ENCODE results near the gene LACTBL1.
"Not testable (repeated sequence)": the region's sequence is repeated elsewhere in the genome, so short reads cannot be mapped to it uniquely, and the experiment has no call there.

Gene LACTBL1

GRCh38 chr1:22980471-22980790 is 7.8 kb upstream of the LACTBL1 start:
- not testable (repeated sequence) for H3K14ac ChIP-seq (ENCODE audit: low read length in 2 of 2); H3K9ac ChIP-seq (ENCODE audit: low read length); H3K9me3 ChIP-seq (ENCODE audit: control insufficient read depth, low read length); H2BK12ac ChIP-seq (ENCODE audit: low read length in 2 of 2); H3K79me1 ChIP-seq (replicated peaks; ENCODE audit: low read length, poor library complexity, severe bottlenecking); H3K4ac ChIP-seq (ENCODE audit: low read depth in 1 of 2, low read length in 2 of 2); H3K27ac ChIP-seq (ENCODE audit: low read length, poor library complexity, severe bottlenecking); H3K36me3 ChIP-seq (ENCODE audit: control insufficient read depth in 1 of 2, insufficient read depth in 2 of 2, low read depth in 1 of 2, low read length in 2 of 2); H3K23ac ChIP-seq (ENCODE audit: low read length in 2 of 2); H2AFZ ChIP-seq (ENCODE audit: low read depth, low read length); H2BK120ac ChIP-seq (ENCODE audit: low read depth, low read length); H3K4me1 ChIP-seq (ENCODE audit: control insufficient read depth, insufficient read depth, low read depth, low read length); H2BK15ac ChIP-seq (ENCODE audit: low read depth, poor library complexity, severe bottlenecking); H3K18ac ChIP-seq (ENCODE audit: low read depth in 1 of 2, low read length in 2 of 2); H4K91ac ChIP-seq (ENCODE audit: low read length); H3K4me3 ChIP-seq (ENCODE audit: insufficient read depth in 1 of 2, low read depth in 1 of 2, low read length in 2 of 2); DNase-seq; H4K8ac ChIP-seq (ENCODE audit: low read length); H2BK5ac ChIP-seq (ENCODE audit: low read depth, low read length, poor library complexity, severe bottlenecking); H2AK5ac ChIP-seq (ENCODE audit: low read length, severe bottlenecking); H3K4me2 ChIP-seq (ENCODE audit: low read length, poor library complexity, severe bottlenecking)
- H3K27me3 ChIP-seq (ENCODE audit: control insufficient read depth in 1 of 2, insufficient read depth in 1 of 2, low read length in 2 of 2), result peaks cover 5 to 18% of the 10 kb centered on the region in 2 experiments
- WGBS, result 82% methylated on average over 3 of the region's 3 CpGs

- Histone ChIP-seq H3K4me2 (ENCODE audit: low read length, poor library complexity, severe bottlenecking) (no peak overlapping the region), H2BK15ac (ENCODE audit: low read depth, poor library complexity, severe bottlenecking) (no peak overlapping the region), H3K9ac (ENCODE audit: low read length) (no peak overlapping the region), H3K18ac (ENCODE audit: low read depth in 1 of 2, low read length in 2 of 2) (no peak overlapping the region), H3K4me1 (ENCODE audit: control insufficient read depth, insufficient read depth, low read depth, low read length) (peaks cover 4% of the 10 kb centered on the region), H2BK120ac (ENCODE audit: low read depth, low read length) (no peak overlapping the region), H2BK12ac (ENCODE audit: low read length in 2 of 2) (no peak overlapping the region), H4K8ac (ENCODE audit: low read length) (no peak overlapping the region), H3K27me3 (ENCODE audit: control insufficient read depth in 1 of 2, insufficient read depth in 1 of 2, low read length in 2 of 2) (peaks cover 5 to 16% of the 10 kb centered on the region in 2 experiments), H3K36me3 (ENCODE audit: control insufficient read depth in 1 of 2, insufficient read depth in 2 of 2, low read depth in 1 of 2, low read length in 2 of 2) (no peaks in the 10 kb centered on the region), H3K4me3 (ENCODE audit: insufficient read depth in 1 of 2, low read depth in 1 of 2, low read length in 2 of 2) (no peak overlapping the region), H2BK5ac (ENCODE audit: low read depth, low read length, poor library complexity, severe bottlenecking) (no peak overlapping the region), H3K79me1 (replicated peaks; ENCODE audit: low read length, poor library complexity, severe bottlenecking) (no peaks in the 10 kb centered on the region), H4K91ac (ENCODE audit: low read length) (no peak overlapping the region), H2AFZ (ENCODE audit: low read depth, low read length) (no peak overlapping the region), H3K27ac (ENCODE audit: low read length, poor library complexity, severe bottlenecking) (no peak overlapping the region), H2AK5ac (ENCODE audit: low read length, severe bottlenecking) (no peak overlapping the region), H3K23ac (ENCODE audit: low read length in 2 of 2) (no peak overlapping the region), H3K9me3 (ENCODE audit: control insufficient read depth, low read length) (no peaks in the 10 kb centered on the region), H3K4ac (ENCODE audit: low read depth in 1 of 2, low read length in 2 of 2) (no peak overlapping the region), H3K14ac (ENCODE audit: low read length in 2 of 2) (no peak overlapping the region)
- WGBS, result 95% methylated on average over 1 of the region's 3 CpGs
- peak; percentile 46 for DNase-seq
These were observed 5.6 kb upstream of the LACTBL1 start for GRCh38 chr1:22978299-22978698.

- Histone ChIP-seq H2BK5ac (ENCODE audit: low read depth, low read length, poor library complexity, severe bottlenecking) (no peak overlapping the region), H2AK5ac (ENCODE audit: low read length, severe bottlenecking) (no peak overlapping the region)
- peak; percentile 88 for DNase-seq
These were observed 4.0 kb upstream of the LACTBL1 start for GRCh38 chr1:22976461-22977243.

GRCh38 chr1:22976127-22976460 is 3.4 kb upstream of the LACTBL1 start:
- Histone ChIP-seq H2AFZ (ENCODE audit: low read depth, low read length) (peak overlapping the region; percentile 74), H2BK15ac (ENCODE audit: low read depth, poor library complexity, severe bottlenecking) (no peak overlapping the region), H3K4me1 (ENCODE audit: control insufficient read depth, insufficient read depth, low read depth, low read length) (peaks cover 4% of the 10 kb centered on the region), H3K36me3 (ENCODE audit: control insufficient read depth in 1 of 2, insufficient read depth in 2 of 2, low read depth in 1 of 2, low read length in 2 of 2) (no peaks in the 10 kb centered on the region), H3K27ac (ENCODE audit: low read length, poor library complexity, severe bottlenecking) (no peak overlapping the region), H3K14ac (ENCODE audit: low read length in 2 of 2) (no peak overlapping the region), H3K27me3 (ENCODE audit: control insufficient read depth in 1 of 2, insufficient read depth in 1 of 2, low read length in 2 of 2) (peaks cover 12 to 21% of the 10 kb centered on the region in 2 experiments), H3K4ac (ENCODE audit: low read depth in 1 of 2, low read length in 2 of 2) (no peak overlapping the region), H3K9ac (ENCODE audit: low read length) (peak overlapping the region; percentile 70), H3K4me3 (ENCODE audit: insufficient read depth in 1 of 2, low read depth in 1 of 2, low read length in 2 of 2) (no peak overlapping the region), H4K91ac (ENCODE audit: low read length) (peak overlapping the region; percentile 70), H2AK5ac (ENCODE audit: low read length, severe bottlenecking) (peak overlapping the region; percentile 59), H3K23ac (ENCODE audit: low read length in 2 of 2) (no peak overlapping the region), H2BK120ac (ENCODE audit: low read depth, low read length) (no peak overlapping the region), H3K4me2 (ENCODE audit: low read length, poor library complexity, severe bottlenecking) (no peak overlapping the region), H4K8ac (ENCODE audit: low read length) (peak overlapping the region; percentile 78), H3K9me3 (ENCODE audit: control insufficient read depth, low read length) (no peaks in the 10 kb centered on the region), H3K79me1 (replicated peaks; ENCODE audit: low read length, poor library complexity, severe bottlenecking) (no peaks in the 10 kb centered on the region), H3K18ac (ENCODE audit: low read depth in 1 of 2, low read length in 2 of 2) (peak overlapping the region in 1 of 2 experiments; percentile 23), H2BK5ac (ENCODE audit: low read depth, low read length, poor library complexity, severe bottlenecking) (no peak overlapping the region), H2BK12ac (ENCODE audit: low read length in 2 of 2) (peak overlapping the region in 1 of 2 experiments; percentile 47)
- 90% methylated on average over 2 of the region's 4 CpGs for WGBS
- DNase-seq, result no peak

More at GRCh38 chr1:22976461-22977243, 4.0 kb upstream of the LACTBL1 start:
- no peak overlapping the region for H3K14ac ChIP-seq (ENCODE audit: low read length in 2 of 2)
- H3K9ac ChIP-seq (ENCODE audit: low read length), result peak overlapping the region; percentile 70
- no peak overlapping the region for H2BK120ac ChIP-seq (ENCODE audit: low read depth, low read length)
- no peak overlapping the region for H3K27ac ChIP-seq (ENCODE audit: low read length, poor library complexity, severe bottlenecking)
- H3K23ac ChIP-seq (ENCODE audit: low read length in 2 of 2), result no peak overlapping the region
- peak overlapping the region in 1 of 2 experiments; percentile 47 for H2BK12ac ChIP-seq (ENCODE audit: low read length in 2 of 2)
- 46% methylated on average over 9 of the region's 9 CpGs for WGBS
- H3K4me2 ChIP-seq (ENCODE audit: low read length, poor library complexity, severe bottlenecking), result no peak overlapping the region
- H3K4ac ChIP-seq (ENCODE audit: low read depth in 1 of 2, low read length in 2 of 2), result no peak overlapping the region
- H3K27me3 ChIP-seq (ENCODE audit: control insufficient read depth in 1 of 2, insufficient read depth in 1 of 2, low read length in 2 of 2), result peaks cover 7 to 19% of the 10 kb centered on the region in 2 experiments
- H3K79me1 ChIP-seq (replicated peaks; ENCODE audit: low read length, poor library complexity, severe bottlenecking), result no peaks in the 10 kb centered on the region
- peaks cover 4% of the 10 kb centered on the region for H3K4me1 ChIP-seq (ENCODE audit: control insufficient read depth, insufficient read depth, low read depth, low read length)
- H4K8ac ChIP-seq (ENCODE audit: low read length), result peak overlapping the region; percentile 78
- no peaks in the 10 kb centered on the region for H3K36me3 ChIP-seq (ENCODE audit: control insufficient read depth in 1 of 2, insufficient read depth in 2 of 2, low read depth in 1 of 2, low read length in 2 of 2)
- peak overlapping the region; percentile 70 for H4K91ac ChIP-seq (ENCODE audit: low read length)
- H3K4me3 ChIP-seq (ENCODE audit: insufficient read depth in 1 of 2, low read depth in 1 of 2, low read length in 2 of 2), result no peak overlapping the region
- H2BK15ac ChIP-seq (ENCODE audit: low read depth, poor library complexity, severe bottlenecking), result no peak overlapping the region
- H3K9me3 ChIP-seq (ENCODE audit: control insufficient read depth, low read length), result no peaks in the 10 kb centered on the region
- peak overlapping the region; percentile 74 for H2AFZ ChIP-seq (ENCODE audit: low read depth, low read length)
- no peak overlapping the region for H3K18ac ChIP-seq (ENCODE audit: low read depth in 1 of 2, low read length in 2 of 2)

Measured in mesenchymal stem cell (in vitro differentiated cells and primary cell).